Hepatocyte (in vitro differentiated cells): ENCODE data around the gene BMP6.

ENCODE experiments used
- EZH2 ChIP-seq: fragments of 200-600 bp; sonication (generic); IDR thresholded peaks from 2 replicates; pipeline ENCODE4 v1.6.1; 2016; ENCODE audit warnings: antibody characterized with exemption, mild to moderate bottlenecking, borderline replicate concordance
- TF ChIP-seq, protein P1 (sequence below): fragments of 200-600 bp; sonication (generic); IDR thresholded peaks from 2 replicates; pipeline ENCODE4 v1.5.1; 2016; ENCODE audit warnings: antibody characterized with exemption, mild to moderate bottlenecking; ENCODE audit not compliant: poor library complexity

- TF ChIP-seq, protein P1, sequence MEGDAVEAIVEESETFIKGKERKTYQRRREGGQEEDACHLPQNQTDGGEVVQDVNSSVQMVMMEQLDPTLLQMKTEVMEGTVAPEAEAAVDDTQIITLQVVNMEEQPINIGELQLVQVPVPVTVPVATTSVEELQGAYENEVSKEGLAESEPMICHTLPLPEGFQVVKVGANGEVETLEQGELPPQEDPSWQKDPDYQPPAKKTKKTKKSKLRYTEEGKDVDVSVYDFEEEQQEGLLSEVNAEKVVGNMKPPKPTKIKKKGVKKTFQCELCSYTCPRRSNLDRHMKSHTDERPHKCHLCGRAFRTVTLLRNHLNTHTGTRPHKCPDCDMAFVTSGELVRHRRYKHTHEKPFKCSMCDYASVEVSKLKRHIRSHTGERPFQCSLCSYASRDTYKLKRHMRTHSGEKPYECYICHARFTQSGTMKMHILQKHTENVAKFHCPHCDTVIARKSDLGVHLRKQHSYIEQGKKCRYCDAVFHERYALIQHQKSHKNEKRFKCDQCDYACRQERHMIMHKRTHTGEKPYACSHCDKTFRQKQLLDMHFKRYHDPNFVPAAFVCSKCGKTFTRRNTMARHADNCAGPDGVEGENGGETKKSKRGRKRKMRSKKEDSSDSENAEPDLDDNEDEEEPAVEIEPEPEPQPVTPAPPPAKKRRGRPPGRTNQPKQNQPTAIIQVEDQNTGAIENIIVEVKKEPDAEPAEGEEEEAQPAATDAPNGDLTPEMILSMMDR = no peak
- no peak for TF ChIP-seq EZH2
Observed at GRCh38 chr6:7820288-7820835, 94.5 kb downstream of the BMP6 start.
